ENCODE measurements around the gene GLDN. TPM values are rescaled to one million over a fixed set of nuclear protein-coding genes. Genes with fewer than 3 reads are reported as not detected.

The GLDN gene
- total RNA-seq, 4 donors from 2014 or later, result 4.2 to 6.0 (median 4.7) TPM

DNA sequence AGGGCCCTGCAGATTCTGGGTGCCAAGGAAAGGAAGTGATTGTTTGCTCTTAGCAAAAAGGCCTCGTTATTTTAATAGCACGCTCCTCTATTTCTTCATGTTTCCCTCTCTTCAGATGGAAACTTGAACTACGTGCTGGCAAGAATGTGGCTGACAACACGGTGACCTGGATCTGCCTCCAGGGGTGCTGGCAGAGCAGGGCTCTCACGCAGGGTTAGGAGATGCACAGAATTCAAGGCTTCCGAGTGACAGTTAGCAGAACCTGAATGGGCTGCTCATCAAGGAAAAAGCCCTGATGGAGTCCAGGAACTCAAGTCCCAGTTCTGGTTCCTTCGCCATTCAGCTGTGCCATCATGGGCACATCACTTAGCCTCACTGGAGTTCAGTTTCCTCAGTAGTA lies 25.7 kb upstream of the GLDN start:
- TF ChIP-seq, protein P1, sequence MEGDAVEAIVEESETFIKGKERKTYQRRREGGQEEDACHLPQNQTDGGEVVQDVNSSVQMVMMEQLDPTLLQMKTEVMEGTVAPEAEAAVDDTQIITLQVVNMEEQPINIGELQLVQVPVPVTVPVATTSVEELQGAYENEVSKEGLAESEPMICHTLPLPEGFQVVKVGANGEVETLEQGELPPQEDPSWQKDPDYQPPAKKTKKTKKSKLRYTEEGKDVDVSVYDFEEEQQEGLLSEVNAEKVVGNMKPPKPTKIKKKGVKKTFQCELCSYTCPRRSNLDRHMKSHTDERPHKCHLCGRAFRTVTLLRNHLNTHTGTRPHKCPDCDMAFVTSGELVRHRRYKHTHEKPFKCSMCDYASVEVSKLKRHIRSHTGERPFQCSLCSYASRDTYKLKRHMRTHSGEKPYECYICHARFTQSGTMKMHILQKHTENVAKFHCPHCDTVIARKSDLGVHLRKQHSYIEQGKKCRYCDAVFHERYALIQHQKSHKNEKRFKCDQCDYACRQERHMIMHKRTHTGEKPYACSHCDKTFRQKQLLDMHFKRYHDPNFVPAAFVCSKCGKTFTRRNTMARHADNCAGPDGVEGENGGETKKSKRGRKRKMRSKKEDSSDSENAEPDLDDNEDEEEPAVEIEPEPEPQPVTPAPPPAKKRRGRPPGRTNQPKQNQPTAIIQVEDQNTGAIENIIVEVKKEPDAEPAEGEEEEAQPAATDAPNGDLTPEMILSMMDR (IDR thresholded peaks at IDR 0.05), result no peak
- no peak for TF ChIP-seq POLR2AphosphoS5 (IDR thresholded peaks at IDR 0.05)
- TF ChIP-seq POLR2A (IDR thresholded peaks at IDR 0.05), result no peak
- H3K4me3 ChIP-seq, result no peak overlapping the region
- H3K36me3 ChIP-seq, result no peaks in the 10 kb centered on the region
- no peak for DNase-seq (ENCODE audit: low spot score in 2 of 2)
- H3K27me3 ChIP-seq, result no peaks in the 10 kb centered on the region
- no peaks in the 10 kb centered on the region for H3K9me3 ChIP-seq
- H3K27ac ChIP-seq, result no peak overlapping the region
- peaks cover 14% of the 10 kb centered on the region for H3K4me1 ChIP-seq
- WGBS, result 76% methylated on average over 7 of the region's 7 CpGs

DNA sequence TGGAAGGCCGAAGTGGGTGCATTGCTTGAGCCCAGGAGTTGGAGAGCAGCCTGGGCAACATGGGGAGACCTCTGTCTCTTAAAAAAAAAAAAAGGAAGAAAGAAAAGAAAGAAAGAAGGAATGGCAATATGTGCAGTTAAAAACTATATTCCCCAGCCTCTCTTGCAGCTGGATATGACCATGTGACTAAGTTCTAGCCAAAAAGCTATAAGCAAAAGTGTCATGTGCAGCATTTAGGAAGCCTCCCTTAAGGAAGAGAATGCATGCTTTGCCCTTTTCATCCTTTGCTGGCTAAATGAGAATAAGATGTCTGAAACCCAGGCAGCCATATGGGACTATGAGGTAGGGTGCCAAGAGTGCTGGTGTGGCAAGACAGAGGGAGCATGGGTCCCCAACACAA lies 24.8 kb upstream of the GLDN start:
- Histone ChIP-seq H3K36me3 (no peaks in the 10 kb centered on the region), H3K9me3 (no peaks in the 10 kb centered on the region), H3K4me3 (no peak overlapping the region), H3K4me1 (peaks cover 14% of the 10 kb centered on the region), H3K27me3 (no peaks in the 10 kb centered on the region), H3K27ac (no peak overlapping the region)
- TF ChIP-seq POLR2A (IDR thresholded peaks at IDR 0.05) (no peak), POLR2AphosphoS5 (IDR thresholded peaks at IDR 0.05) (no peak), EP300 (IDR thresholded peaks at IDR 0.05) (no peak)
- TF ChIP-seq, protein P1 (IDR thresholded peaks at IDR 0.05), result no peak
- no peak for DNase-seq (ENCODE audit: low spot score in 2 of 2)
- WGBS, result 94% methylated on average over 1 of the region's 1 CpG

DNA sequence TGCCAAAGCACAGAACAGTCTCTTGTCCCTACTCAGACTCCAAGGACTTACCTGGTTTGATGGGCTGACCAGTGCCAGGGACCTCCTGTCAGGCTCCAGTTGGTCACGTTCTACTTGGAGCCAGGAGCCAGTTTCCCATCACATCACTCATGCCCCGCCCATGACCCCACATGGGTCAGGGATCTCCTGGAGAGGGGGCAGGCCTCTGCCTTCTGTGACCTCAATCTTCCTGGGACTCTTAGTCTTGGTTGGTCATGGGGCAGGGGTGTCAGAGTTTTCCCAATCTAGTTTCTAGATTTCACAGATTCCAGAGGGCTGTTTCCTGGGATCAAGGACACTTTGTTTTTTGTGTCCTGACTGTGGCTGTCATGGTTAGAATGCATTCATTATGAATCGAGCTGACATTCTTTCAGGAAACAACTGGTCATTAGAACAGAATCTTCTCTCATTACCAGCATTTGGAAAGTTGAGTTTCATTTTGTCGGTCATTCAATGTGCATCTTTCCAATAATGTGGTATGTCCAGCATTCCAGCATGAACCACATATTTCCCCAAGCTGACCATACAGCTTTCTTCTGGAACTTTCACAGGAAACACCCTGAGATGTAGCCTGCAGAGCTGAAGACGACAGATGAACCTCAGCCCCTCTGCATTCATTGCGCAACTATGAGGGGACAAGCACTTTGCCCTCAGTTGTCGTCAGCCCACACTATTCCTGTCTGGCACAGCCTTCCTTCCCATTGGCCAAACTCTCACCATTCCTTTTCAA lies 22.9 kb upstream of the GLDN start:
- Histone ChIP-seq H3K9me3 (no peaks in the 10 kb centered on the region), H3K4me3 (no peak overlapping the region), H3K4me1 (peaks cover 11% of the 10 kb centered on the region), H3K27me3 (no peaks in the 10 kb centered on the region), H3K27ac (peak overlapping the region; percentile 71), H3K36me3 (no peaks in the 10 kb centered on the region)
- DNase-seq (ENCODE audit: low spot score in 2 of 2), result no peak
- whole genome bisulfite sequencing, result 63% methylated on average over 7 of the region's 7 CpGs
- no peak for TF ChIP-seq POLR2A (IDR thresholded peaks at IDR 0.05)
- TF ChIP-seq, protein P1 (IDR thresholded peaks at IDR 0.05), result no peak
- TF ChIP-seq EP300 (IDR thresholded peaks at IDR 0.05), result no peak
- TF ChIP-seq POLR2AphosphoS5 (IDR thresholded peaks at IDR 0.05), result no peak

DNA sequence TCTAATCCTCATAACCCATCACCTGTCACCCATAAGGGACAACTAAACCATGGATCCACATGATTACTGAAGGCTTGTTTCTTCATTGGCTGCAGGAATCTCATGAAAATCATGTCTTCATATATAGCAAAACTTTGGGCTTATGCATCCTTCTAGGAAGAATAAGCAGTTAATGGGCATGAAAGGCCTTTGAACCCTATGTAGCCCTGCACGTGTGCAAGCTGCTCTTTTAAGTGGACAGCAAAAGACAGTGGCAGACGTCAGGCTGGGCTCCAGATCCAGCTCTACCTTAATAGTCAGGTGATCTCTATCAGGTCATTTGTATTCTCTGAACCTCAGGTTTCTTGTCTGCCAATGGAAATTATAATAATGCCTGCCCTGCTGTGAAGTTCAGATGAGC lies 21.9 kb upstream of the GLDN start:
- peak overlapping the region; percentile 59 for H3K27ac ChIP-seq
- no peaks in the 10 kb centered on the region for H3K36me3 ChIP-seq
- WGBS, result 60% methylated on average over 2 of the region's 2 CpGs
- no peak for DNase-seq (ENCODE audit: low spot score in 2 of 2)
- H3K4me1 ChIP-seq, result peaks cover 11% of the 10 kb centered on the region
- H3K9me3 ChIP-seq, result no peaks in the 10 kb centered on the region
- H3K27me3 ChIP-seq, result no peaks in the 10 kb centered on the region
- H3K4me3 ChIP-seq, result no peak overlapping the region
- TF ChIP-seq EP300 (IDR thresholded peaks at IDR 0.05) (no peak), POLR2AphosphoS5 (IDR thresholded peaks at IDR 0.05) (no peak), POLR2A (IDR thresholded peaks at IDR 0.05) (no peak)
- TF ChIP-seq, protein P1 (IDR thresholded peaks at IDR 0.05), result no peak

DNA sequence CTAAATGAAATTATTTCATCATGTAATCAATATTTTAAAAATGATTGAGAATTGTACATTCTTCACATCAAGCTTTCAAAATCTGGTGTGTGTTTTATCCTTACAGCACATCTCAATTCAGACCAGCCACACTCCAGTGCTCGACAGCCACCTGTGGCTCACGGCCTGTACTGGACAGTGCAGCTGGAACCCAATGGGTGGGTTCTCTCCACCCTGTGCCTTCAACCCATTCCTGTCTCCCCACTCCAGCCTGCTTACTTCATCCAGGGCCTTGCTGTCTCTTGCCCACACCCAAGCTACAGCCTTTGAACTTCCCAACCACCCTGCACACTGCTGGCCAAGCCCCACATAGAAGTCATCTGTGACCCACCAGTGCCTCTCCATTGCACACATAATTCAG lies 20.6 kb upstream of the GLDN start:
- peak in 1 of 2 donors; percentile 42 for DNase-seq (ENCODE audit: low spot score in 2 of 2)
- no peaks in the 10 kb centered on the region for H3K36me3 ChIP-seq
- WGBS, result 93% methylated on average over 2 of the region's 2 CpGs
- H3K4me3 ChIP-seq, result no peak overlapping the region
- no peaks in the 10 kb centered on the region for H3K27me3 ChIP-seq
- H3K27ac ChIP-seq, result no peak overlapping the region
- no peaks in the 10 kb centered on the region for H3K9me3 ChIP-seq
- TF ChIP-seq, protein P1 (IDR thresholded peaks at IDR 0.05), result no peak
- no peak for TF ChIP-seq EP300 (IDR thresholded peaks at IDR 0.05)
- no peak for TF ChIP-seq POLR2AphosphoS5 (IDR thresholded peaks at IDR 0.05)
- TF ChIP-seq POLR2A (IDR thresholded peaks at IDR 0.05), result no peak
- H3K4me1 ChIP-seq, result peaks cover 11% of the 10 kb centered on the region
